ENCODE measurements around the gene TRPC6.

- TF ChIP-seq, protein P1, sequence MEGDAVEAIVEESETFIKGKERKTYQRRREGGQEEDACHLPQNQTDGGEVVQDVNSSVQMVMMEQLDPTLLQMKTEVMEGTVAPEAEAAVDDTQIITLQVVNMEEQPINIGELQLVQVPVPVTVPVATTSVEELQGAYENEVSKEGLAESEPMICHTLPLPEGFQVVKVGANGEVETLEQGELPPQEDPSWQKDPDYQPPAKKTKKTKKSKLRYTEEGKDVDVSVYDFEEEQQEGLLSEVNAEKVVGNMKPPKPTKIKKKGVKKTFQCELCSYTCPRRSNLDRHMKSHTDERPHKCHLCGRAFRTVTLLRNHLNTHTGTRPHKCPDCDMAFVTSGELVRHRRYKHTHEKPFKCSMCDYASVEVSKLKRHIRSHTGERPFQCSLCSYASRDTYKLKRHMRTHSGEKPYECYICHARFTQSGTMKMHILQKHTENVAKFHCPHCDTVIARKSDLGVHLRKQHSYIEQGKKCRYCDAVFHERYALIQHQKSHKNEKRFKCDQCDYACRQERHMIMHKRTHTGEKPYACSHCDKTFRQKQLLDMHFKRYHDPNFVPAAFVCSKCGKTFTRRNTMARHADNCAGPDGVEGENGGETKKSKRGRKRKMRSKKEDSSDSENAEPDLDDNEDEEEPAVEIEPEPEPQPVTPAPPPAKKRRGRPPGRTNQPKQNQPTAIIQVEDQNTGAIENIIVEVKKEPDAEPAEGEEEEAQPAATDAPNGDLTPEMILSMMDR (IDR thresholded peaks at IDR 0.05), result no peak
- no peak for TF ChIP-seq POLR2A (IDR thresholded peaks at IDR 0.05)
Observed at GRCh38 chr11:101620026-101620425, 36.2 kb upstream of the TRPC6 start.
